SK-N-DZ (cell line): ENCODE measurements around the gene ARID3A.

Source experiments
- DNase-seq: peaks from one replicate; pipeline ENCODE4 v3.0.0-alpha.2; 2015; ENCODE audit warnings: low spot score

Gene ARID3A

DNA sequence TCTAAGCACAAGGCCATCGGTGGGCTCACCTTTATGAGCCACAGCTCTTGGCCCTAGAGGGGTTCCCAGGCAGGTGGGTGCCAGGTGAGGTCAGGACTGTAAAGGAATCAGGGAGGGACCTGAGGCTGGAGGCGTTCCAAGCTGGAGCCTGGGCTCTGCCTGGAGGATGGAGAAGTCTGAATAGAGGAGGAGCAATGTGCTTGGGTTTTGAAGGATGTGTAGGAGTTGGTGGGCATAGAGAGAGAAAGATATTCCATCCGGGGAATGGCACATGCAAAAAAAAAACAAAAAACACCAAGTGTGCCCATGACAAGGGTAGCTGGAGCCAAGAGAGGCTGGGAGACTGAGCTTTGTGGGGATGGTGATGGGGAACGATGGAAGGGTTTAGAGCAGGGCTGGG is 76.8 kb downstream of the ARID3A start:
- DNase-seq = no peak

GRCh38 chr19:1003283-1003682 is 77.4 kb downstream of the ARID3A start:
- no peak for DNase-seq

DNA sequence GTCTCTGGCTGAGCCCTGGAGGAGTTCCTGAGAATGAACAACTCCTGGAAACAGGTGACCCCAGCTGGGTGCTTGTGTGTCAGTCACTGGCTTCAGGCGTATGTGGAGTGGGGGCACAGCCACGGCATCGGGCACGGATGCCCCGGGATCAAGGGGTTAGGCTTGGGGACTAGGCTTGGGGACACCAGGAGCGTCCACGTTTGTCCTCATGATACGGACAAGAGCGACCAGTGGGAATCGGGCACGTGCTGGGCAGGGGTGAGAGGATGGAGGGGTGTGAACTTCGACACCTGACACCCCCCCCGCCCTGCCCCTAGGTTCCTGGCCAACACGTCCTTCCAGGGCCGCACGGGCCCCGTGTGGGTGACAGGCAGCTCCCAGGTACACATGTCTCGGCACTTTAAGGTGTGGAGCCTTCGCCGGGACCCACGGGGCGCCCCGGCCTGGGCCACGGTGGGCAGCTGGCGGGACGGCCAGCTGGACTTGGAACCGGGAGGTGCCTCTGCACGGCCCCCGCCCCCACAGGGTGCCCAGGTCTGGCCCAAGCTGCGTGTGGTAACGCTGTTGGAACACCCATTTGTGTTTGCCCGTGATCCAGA is 78.5 kb downstream of the ARID3A start:
- no peak for DNase-seq

GRCh38 chr19:1004803-1005664 is 79.2 kb downstream of the ARID3A start:
- DNase-seq = no peak

GRCh38 chr19:1006711-1007398 is 81.0 kb downstream of the ARID3A start:
- no peak for DNase-seq

DNA sequence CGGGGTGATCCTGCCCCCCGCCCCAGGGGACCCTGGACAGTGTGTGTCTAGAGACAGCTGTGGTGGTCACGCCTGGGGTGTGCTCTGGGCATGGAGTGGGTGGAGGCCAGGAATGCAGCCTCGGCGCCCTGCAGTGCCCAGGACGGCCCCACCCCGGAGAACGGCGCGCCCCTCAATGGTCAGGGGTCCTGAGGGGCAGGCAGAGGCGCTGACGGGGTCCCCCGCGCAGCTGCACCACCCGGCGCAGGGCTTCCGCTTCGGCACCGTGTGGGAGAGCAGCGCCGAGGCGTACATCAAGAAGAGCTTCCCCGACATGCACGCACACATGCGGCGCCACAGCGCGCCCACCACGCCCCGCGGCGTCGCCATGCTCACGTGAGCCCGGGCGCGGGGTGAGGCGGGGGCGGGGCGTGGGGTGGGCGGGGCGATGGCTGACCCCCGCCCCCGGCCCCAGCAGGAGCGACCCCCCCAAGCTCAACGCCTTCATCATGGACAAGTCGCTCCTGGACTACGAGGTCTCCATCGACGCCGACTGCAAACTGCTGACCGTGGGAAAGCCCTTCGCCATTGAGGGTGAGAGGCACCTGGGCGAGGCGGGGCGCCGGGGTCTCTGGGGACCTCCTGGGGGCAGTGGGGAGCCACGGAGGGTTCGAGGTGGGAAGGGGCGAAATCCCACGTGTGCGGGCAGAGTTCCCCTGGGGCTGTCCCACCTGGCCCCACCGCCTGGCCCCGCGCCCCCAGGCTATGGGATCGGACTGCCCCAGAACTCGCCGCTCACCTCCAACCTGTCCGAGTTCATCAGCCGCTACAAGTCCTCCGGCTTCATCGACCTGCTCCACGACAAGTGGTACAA is 81.8 kb downstream of the ARID3A start:
- DNase-seq = no peak

- no peak for DNase-seq
Measured at GRCh38 chr19:1008268-1009040, 82.6 kb downstream of the ARID3A start.

GRCh38 chr19:1009041-1009980 is 83.5 kb downstream of the ARID3A start:
- no peak for DNase-seq

- no peak for DNase-seq
Measured at GRCh38 chr19:1009981-1010538, 84.2 kb downstream of the ARID3A start.

DNA sequence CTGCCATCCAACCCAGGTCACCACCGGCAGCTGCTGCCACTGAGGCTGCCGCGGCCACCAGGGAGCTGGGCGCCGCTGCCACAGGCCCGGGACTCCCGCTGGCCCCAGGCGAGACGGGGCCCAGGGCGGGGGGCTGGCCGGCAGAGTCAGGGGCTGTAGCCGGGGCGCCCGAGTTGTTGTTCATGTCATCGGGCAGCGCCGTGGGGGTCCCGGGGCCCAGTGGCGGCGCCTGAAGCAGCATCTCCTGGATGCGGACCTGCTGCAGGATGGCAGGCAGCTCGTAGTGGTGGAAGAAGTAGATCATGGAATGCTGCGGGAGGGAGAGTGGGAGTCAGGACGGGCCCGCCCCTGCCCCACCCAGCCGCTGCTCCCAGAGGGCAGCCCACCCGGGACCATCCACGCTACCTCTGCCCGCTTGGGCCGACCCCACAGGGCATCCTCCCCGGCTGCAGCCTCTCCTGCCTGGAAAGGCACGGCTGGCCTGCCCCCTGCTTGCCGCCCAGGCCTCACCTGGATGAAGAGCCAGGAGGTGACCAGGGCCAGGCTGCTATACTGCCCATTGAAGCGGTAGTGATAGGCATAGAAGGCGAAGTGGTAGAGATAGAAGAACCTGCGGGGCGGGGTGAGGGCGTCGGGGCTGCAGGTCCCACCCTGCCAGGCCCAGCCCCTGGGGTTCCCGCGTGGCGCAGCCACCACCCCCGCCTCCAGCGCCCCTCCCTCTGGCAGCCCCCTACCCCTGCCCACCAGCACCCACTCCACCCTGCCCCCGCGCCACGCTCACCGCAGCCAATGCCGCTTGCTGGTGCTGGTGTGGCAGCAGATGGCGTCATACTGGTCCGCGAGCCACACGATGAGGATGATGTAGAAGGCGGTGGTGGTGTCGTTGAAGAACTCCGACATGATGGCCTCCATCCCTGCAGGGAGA is 85.0 kb downstream of the ARID3A start:
- no peak for DNase-seq

- no peak for DNase-seq
Measured at GRCh38 chr19:1011831-1012333, 86.0 kb downstream of the ARID3A start.

DNA sequence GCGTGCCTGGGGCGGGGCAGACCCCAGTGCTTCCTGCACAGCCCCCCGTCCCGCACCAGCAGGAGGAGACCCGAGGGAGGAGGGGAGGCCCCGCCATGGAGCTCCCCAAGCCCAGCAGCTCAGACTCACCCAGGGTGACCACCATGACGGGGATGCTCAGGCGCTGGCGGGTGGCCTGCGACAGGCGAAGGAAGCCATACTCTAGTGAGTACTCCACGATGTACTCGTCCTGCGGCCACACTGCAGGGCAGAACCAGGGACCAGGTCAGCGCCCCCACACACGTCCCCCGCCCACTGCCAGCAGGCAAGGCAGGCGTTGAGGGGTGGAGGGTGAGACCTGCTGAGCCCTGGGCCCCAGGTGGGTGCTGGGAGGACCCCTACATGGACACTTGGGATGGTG is 86.5 kb downstream of the ARID3A start:
- DNase-seq = no peak

DNA sequence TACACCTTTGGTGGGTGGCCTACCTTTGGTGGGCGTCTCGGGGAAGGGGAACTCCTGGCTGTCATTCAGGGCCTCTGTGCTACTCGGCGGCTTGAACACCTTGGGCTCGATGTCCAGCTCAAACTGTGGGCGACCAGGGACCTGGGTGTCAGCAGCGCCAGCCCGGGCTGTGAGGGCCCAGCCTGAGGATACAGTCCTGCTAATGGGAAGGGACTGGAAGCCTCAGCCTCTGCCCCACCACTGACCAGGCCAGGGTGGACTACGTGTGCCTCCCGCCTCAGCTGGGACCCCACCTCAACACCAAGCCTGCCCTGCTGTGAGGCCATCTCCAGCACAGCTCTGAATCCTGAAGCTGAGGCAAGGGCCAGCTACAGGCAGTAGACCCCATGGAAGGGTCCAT is 87.4 kb downstream of the ARID3A start:
- DNase-seq = no peak

DNA sequence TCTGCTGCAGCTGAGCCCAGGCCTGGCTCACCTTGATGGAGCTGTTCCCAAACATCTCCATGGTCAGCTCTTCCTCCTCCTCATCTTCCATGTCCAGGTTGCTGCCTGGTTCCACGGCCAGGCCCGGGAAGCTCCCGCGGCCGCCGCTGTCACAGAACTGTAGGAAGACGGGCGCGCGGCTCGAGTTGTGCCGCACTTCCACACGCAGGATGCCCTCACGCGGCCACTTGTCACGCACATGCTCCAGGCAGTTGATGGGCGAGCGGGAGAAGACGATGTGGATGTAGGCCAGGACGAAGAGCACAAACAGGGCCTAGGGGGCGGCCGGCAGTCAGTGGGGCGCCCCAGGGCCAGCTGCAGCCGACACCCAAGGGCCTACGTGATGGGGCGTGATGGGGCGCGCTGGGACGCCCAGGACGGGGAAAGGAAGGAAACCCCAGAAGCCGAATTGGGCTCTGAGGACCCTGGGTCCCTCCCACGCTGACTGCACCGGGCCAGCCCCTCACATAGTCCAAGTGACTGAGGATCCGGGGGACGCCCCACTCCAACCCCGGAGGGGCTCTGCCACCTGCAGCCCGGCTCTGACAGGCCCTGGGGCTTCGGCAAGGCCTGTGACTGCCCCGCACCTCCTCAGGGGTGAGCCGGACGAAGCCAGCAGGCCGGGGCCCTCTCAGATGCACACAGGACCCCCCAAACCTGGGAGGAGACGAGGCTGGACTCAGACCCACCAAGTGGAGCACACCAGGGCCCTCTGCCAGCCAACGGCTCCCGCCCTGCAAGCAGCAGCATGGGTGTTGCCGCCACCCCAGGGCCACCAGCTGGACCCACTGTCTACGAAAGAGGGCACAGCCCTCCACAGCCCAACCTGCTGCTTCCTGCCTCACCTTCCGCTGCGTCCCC is 88.6 kb downstream of the ARID3A start:
- DNase-seq = no peak

DNA sequence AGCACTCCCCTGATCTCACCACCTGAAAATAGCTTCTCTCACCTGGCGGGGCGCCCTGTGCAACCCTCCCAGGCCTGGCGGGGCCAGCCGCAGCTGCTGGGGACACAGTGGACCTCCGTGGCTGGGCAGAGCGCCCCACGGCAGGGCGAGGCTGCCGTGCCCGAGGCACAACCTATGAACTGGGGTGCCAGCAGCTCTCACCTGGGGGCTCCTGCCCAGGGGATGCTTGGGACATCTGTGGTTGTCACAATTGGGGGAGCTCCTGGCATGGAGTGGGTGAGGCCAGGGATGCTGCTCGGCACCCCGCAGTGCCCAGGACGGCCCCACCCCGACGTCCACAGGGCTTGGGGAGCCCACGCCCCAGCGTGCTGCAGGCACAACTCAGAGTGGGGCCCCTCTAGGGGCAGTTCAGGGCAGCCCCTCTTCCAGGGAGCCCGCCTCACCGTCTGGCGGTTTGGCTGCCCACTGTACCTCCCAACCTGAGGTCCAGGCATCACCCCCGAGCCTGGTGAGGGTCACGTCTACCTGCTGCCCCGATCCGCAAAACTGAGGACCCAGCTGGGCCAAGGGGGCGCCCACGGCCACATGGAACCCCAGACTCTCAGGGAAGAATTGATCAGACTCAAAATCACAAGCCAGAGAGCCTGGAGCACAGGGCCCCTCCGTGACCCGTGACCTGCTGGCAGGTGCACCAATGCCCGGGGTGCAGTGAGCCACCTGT is 89.4 kb downstream of the ARID3A start:
- DNase-seq = no peak
